Keratinocyte (primary cell): ENCODE measurements around the gene DEPDC1B. TPM values are rescaled to one million over a fixed set of nuclear protein-coding genes. Genes with fewer than 3 reads are reported as not detected.

Experiments used
- DNase-seq: peaks from one replicate; pipeline ENCODE4 v3.0.0-alpha.2; 2011; ENCODE audit warnings: low read depth, missing footprints, low spot score
- FAIRE-seq: peaks from 2 replicates; lab custom pipeline; 2011; peaks lifted over from hg19 to GRCh38; lab: Jason Lieb, UNC
- H2AFZ ChIP-seq: 2 replicates; pipeline ENCODE4 v1.6.0; 2012; ENCODE audit warnings: low read length, control low read depth, inconsistent platforms; ENCODE audit not compliant: control insufficient read depth
- H3K27ac ChIP-seq: 2 replicates; pipeline ENCODE4 v1.5.1; 2011; ENCODE audit warnings: low read length; ENCODE audit not compliant: control insufficient read depth, insufficient read depth
- H3K27me3 ChIP-seq: 3 replicates; pipeline ENCODE4 v1.6.0; 2011; ENCODE audit warnings: low read length; ENCODE audit not compliant: control insufficient read depth, insufficient read depth; ENCODE audit errors: extremely low read depth
- H3K36me3 ChIP-seq, 2 experiments: 2 replicates in 1 of 2; 3 replicates in 1 of 2; pipeline ENCODE4 v1.5.1; 2011; ENCODE audit warnings: low read length in 2 of 2, mild to moderate bottlenecking in 1 of 2; ENCODE audit not compliant: control insufficient read depth in 2 of 2, insufficient read depth in 2 of 2; ENCODE audit errors: extremely low read depth in 1 of 2
- H3K4me1 ChIP-seq: 3 replicates; pipeline ENCODE4 v1.5.1; 2011; ENCODE audit warnings: low read length; ENCODE audit not compliant: control insufficient read depth, insufficient read depth; ENCODE audit errors: extremely low read depth
- H3K4me2 ChIP-seq: 3 replicates; pipeline ENCODE4 v1.6.0; 2011; ENCODE audit warnings: low read depth, low read length; ENCODE audit not compliant: control insufficient read depth, insufficient read depth; ENCODE audit errors: extremely low read depth
- H3K4me3 ChIP-seq, 3 experiments: fragments of 200-600 bp in 1 of 3; sonication (generic) in 1 of 3; 2 replicates in 2 of 3; 3 replicates in 1 of 3; pipeline ENCODE4 v1.5.1; 2011 to 2016; ENCODE audit warnings: low read length in 3 of 3, mild to moderate bottlenecking in 3 of 3, control low read depth in 2 of 3, inconsistent platforms in 1 of 3, low read depth in 1 of 3, mixed read lengths in 1 of 3, mixed run types in 1 of 3, moderate library complexity in 1 of 3; ENCODE audit not compliant: control insufficient read depth in 2 of 3, insufficient read depth in 2 of 3; ENCODE audit errors: extremely low read depth in 1 of 3
- H3K79me2 ChIP-seq: 2 replicates; pipeline ENCODE4 v1.6.0; 2012; ENCODE audit warnings: low read length; ENCODE audit not compliant: control insufficient read depth, insufficient read depth
- H3K9ac ChIP-seq: 3 replicates; pipeline ENCODE4 v1.6.0; 2011; ENCODE audit warnings: low read length; ENCODE audit not compliant: control insufficient read depth, insufficient read depth; ENCODE audit errors: extremely low read depth
- H3K9me1 ChIP-seq: 3 replicates; pipeline ENCODE4 v1.6.0; 2011; ENCODE audit warnings: low read length; ENCODE audit not compliant: control insufficient read depth, insufficient read depth; ENCODE audit errors: extremely low read depth
- H3K9me3 ChIP-seq: 2 replicates; pipeline ENCODE4 v1.5.1; 2012; ENCODE audit warnings: low read depth, low read length; ENCODE audit not compliant: control insufficient read depth
- H4K20me1 ChIP-seq: 3 replicates; pipeline ENCODE4 v1.6.0; 2011; ENCODE audit warnings: low read length; ENCODE audit not compliant: control insufficient read depth, insufficient read depth; ENCODE audit errors: extremely low read depth
- CTCF ChIP-seq, 3 experiments: IDR thresholded peaks in 1 of 3; conservative IDR thresholded peaks in 1 of 3; optimal IDR thresholded peaks in 1 of 3; 2 replicates in 2 of 3; 3 replicates in 1 of 3; pipeline versions ENCODE3 to v1.5.1; 2011; ENCODE audit warnings: low read length in 3 of 3, mild to moderate bottlenecking in 3 of 3, moderate library complexity in 2 of 3, control low read depth in 1 of 3, inconsistent platforms in 1 of 3; ENCODE audit not compliant: insufficient read depth in 2 of 3; ENCODE audit errors: extremely low read depth in 1 of 3
- EZH2 ChIP-seq: IDR thresholded peaks from one replicate; pipeline ENCODE4 v1.6.1; 2012; ENCODE audit warnings: inconsistent platforms, mild to moderate bottlenecking, low read length, moderate library complexity
- dilution Hi-C: fragments of 300-500 bp; cut with MboI; formaldehyde crosslinking; loops from one replicate; pipeline ENCODE4 v1.7.0; 2020; ENCODE audit warnings: low sequenced_read_pairs; ENCODE audit not compliant: extremely low pct_ligation_motif_present
- polyA plus RNA-seq, 5 experiments: library from polyadenylated mRNA; depleted of rRNA in 3 of 5; stranded (reverse) in 3 of 5; stranded (forward) in 1 of 5; unstranded in 1 of 5; fragments of >200 nt; gene quantifications; 1 replicate in 1 of 5; 2 replicates in 3 of 5; 3 replicates in 1 of 5; pipeline versions ENCODE4 v1.2.1 to v1.2.3, GENCODE V29; 2011 to 2012; ENCODE audit warnings: missing spikeins in 2 of 5, low read depth in 1 of 5, low replicate concordance in 1 of 5

Gene DEPDC1B
- polyA plus RNA-seq, 1 donor (not counting 4 experiments of a cell fraction or from before 2014, with no cell fraction given): 19.5 TPM

GRCh38 chr5:60722416-60722815 is 22.4 kb upstream of the DEPDC1B start:
- TF ChIP-seq CTCF (optimal IDR thresholded peaks at IDR 0.05 in 1 of 3, IDR thresholded peaks at IDR 0.05 in 1 of 3, conservative IDR thresholded peaks at IDR 0.05 in 1 of 3; ENCODE audit: extremely low read depth in 1 of 3, insufficient read depth in 2 of 3, low read length in 3 of 3) (no peak), EZH2 (no peak)
- no peak overlapping the region for H3K9ac ChIP-seq
- FAIRE-seq: no peak

GRCh38 chr5:60719329-60719728 is 19.4 kb upstream of the DEPDC1B start:
- H3K4me1 ChIP-seq: peaks cover 20% of the 10 kb centered on the region
- H3K27ac ChIP-seq: no peak overlapping the region
- H2AFZ ChIP-seq: no peak overlapping the region
- H3K79me2 ChIP-seq: no peaks in the 10 kb centered on the region
- H3K4me3 ChIP-seq: no peak overlapping the region
- H3K9me3 ChIP-seq: no peaks in the 10 kb centered on the region
- no peak overlapping the region for H3K9ac ChIP-seq
- no peaks in the 10 kb centered on the region for H4K20me1 ChIP-seq
- H3K4me2 ChIP-seq: no peak overlapping the region
- FAIRE-seq (no peak), DNase-seq (no peak)
- no peaks in the 10 kb centered on the region for H3K9me1 ChIP-seq
- no peaks in the 10 kb centered on the region for H3K27me3 ChIP-seq
- TF ChIP-seq EZH2 (no peak), CTCF (optimal IDR thresholded peaks at IDR 0.05 in 1 of 3, IDR thresholded peaks at IDR 0.05 in 1 of 3, conservative IDR thresholded peaks at IDR 0.05 in 1 of 3; ENCODE audit: extremely low read depth in 1 of 3, insufficient read depth in 2 of 3, low read length in 3 of 3) (no peak)
- no peaks in the 10 kb centered on the region for H3K36me3 ChIP-seq
- dilution Hi-C loops: no loop called here

More at GRCh38 chr5:60722416-60722815, 22.4 kb upstream of the DEPDC1B start:
- no peaks in the 10 kb centered on the region for H3K27me3 ChIP-seq
- no peak overlapping the region for H3K4me3 ChIP-seq
- H3K9me1 ChIP-seq: no peaks in the 10 kb centered on the region
- H4K20me1 ChIP-seq: no peaks in the 10 kb centered on the region
- no peaks in the 10 kb centered on the region for H3K9me3 ChIP-seq
- H3K4me1 ChIP-seq: peaks cover 17% of the 10 kb centered on the region
- H3K27ac ChIP-seq: no peak overlapping the region
- DNase-seq: no peak
- no peaks in the 10 kb centered on the region for H3K79me2 ChIP-seq
- dilution Hi-C loops: no loop called here
- no peak overlapping the region for H2AFZ ChIP-seq
- no peak overlapping the region for H3K4me2 ChIP-seq
- no peaks in the 10 kb centered on the region for H3K36me3 ChIP-seq
